ENCODE data around the gene SPRY2. TPM values are rescaled to one million over a fixed set of nuclear protein-coding genes. Genes with fewer than 3 reads are reported as not detected.

Gene SPRY2
- total and polyA plus RNA-seq, 12 donors = 24.3 to 40.9 (median 32.6) TPM

GRCh38 chr13:80313668-80314256 is 27.2 kb downstream of the SPRY2 start:
- Histone ChIP-seq H3K27me3 (no peaks in the 10 kb centered on the region), H3K4me3 (no peak overlapping the region), H3K27ac (no peak overlapping the region), H3K36me3 (no peaks in the 10 kb centered on the region), H3K9me3 (peaks cover 0 to 3% (median 0%) of the 10 kb centered on the region in 11 donors), H3K4me1 (peaks cover 0 to under 1% (median 0%) of the 10 kb centered on the region in 9 donors)
- 97 to 100% methylated on average over 1 of the region's 1 CpG for WGBS, 2 donors
- no peak for ATAC-seq
- intact Hi-C loops (cut with DNase I) = loop anchor here in 1 of 10 donors (10.0 kb wide), 1 partner anchor 169 kb away; no protein-coding TSS in a partner anchor
- TF ChIP-seq, protein P1, sequence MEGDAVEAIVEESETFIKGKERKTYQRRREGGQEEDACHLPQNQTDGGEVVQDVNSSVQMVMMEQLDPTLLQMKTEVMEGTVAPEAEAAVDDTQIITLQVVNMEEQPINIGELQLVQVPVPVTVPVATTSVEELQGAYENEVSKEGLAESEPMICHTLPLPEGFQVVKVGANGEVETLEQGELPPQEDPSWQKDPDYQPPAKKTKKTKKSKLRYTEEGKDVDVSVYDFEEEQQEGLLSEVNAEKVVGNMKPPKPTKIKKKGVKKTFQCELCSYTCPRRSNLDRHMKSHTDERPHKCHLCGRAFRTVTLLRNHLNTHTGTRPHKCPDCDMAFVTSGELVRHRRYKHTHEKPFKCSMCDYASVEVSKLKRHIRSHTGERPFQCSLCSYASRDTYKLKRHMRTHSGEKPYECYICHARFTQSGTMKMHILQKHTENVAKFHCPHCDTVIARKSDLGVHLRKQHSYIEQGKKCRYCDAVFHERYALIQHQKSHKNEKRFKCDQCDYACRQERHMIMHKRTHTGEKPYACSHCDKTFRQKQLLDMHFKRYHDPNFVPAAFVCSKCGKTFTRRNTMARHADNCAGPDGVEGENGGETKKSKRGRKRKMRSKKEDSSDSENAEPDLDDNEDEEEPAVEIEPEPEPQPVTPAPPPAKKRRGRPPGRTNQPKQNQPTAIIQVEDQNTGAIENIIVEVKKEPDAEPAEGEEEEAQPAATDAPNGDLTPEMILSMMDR (IDR thresholded peaks at IDR 0.05) = no peak
- DNase-seq = no peak

GRCh38 chr13:80312967-80313366 is 28.0 kb downstream of the SPRY2 start:
- Histone ChIP-seq H3K4me1 (peaks cover 0 to 5% (median 0%) of the 10 kb centered on the region in 9 donors), H3K27me3 (no peaks in the 10 kb centered on the region), H3K27ac (no peak overlapping the region), H3K9me3 (peaks cover 0 to 3% (median 0%) of the 10 kb centered on the region in 11 donors), H3K36me3 (no peaks in the 10 kb centered on the region), H3K4me3 (no peak overlapping the region)
- 86 to 93% methylated on average over 3 of the region's 3 CpGs for WGBS, 2 donors
- DNase-seq (no peak), ATAC-seq (no peak)
- TF ChIP-seq, protein P1 (IDR thresholded peaks at IDR 0.05) = no peak
- intact Hi-C loops (cut with DNase I) = loop anchor here in 1 of 10 donors (10.0 kb wide), 1 partner anchor 168 kb away; no protein-coding TSS in a partner anchor

- peaks cover 0 to 3% (median 0%) of the 10 kb centered on the region in 11 donors for H3K9me3 ChIP-seq
- intact Hi-C loops (cut with DNase I) = loop anchor here in 1 of 10 donors (10.0 kb wide), 1 partner anchor 167 kb away; no protein-coding TSS in a partner anchor
- DNase-seq (no peak), ATAC-seq (peak in 1 of 8 donors; percentile 28)
- WGBS, 2 donors = 80 to 85% methylated on average over 5 of the region's 5 CpGs
- H3K27me3 ChIP-seq = no peaks in the 10 kb centered on the region
- no peaks in the 10 kb centered on the region for H3K36me3 ChIP-seq
- no peak overlapping the region for H3K27ac ChIP-seq
- peaks cover 0 to 13% (median 6%) of the 10 kb centered on the region in 9 donors for H3K4me1 ChIP-seq
- TF ChIP-seq, protein P1 (IDR thresholded peaks at IDR 0.05) = no peak
- no peak overlapping the region for H3K4me3 ChIP-seq
Observed at GRCh38 chr13:80312012-80312704, 28.8 kb downstream of the SPRY2 start.

DNA sequence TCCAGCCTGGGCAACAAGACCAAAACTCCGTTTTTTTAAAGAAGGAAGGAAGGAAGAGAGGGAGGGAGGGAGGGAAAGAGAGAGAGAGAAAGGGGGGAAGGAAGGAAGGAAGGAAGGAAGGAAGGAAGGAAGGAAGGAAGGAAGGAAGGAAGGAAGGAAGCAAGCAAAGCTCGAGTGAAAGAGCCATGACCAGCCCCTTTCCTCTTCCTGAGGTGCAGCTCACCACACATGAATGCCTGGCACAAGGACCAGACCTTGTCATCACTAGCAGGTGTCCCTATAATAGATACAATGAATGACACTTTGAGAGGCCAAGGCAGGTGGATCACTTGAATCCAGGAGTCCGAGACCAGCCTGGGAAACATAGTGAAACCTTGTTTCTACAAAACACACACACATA is 31.0 kb downstream of the SPRY2 start:
- H3K27ac ChIP-seq = no peak overlapping the region
- no peaks in the 10 kb centered on the region for H3K27me3 ChIP-seq
- no peaks in the 10 kb centered on the region for H3K36me3 ChIP-seq
- DNase-seq (no peak), ATAC-seq (peak in 4 of 8 donors; percentile 53 to 88 (median 66))
- H3K4me1 ChIP-seq = peaks cover 0 to 33% (median 22%) of the 10 kb centered on the region in 9 donors
- TF ChIP-seq, protein P1 (IDR thresholded peaks at IDR 0.05) = no peak
- 52 to 64% methylated on average over 3 of the region's 3 CpGs for WGBS, 2 donors
- no peak overlapping the region for H3K4me3 ChIP-seq
- intact Hi-C loops (cut with DNase I) = loop anchor here in 2 of 10 donors (10.0 kb wide), 2 partner anchors 165 to 175 kb away; no protein-coding TSS in a partner anchor
- H3K9me3 ChIP-seq = no peaks in the 10 kb centered on the region
